ENCODE results near the gene ZSWIM6. TPM values are rescaled to one million over a fixed set of nuclear protein-coding genes. Genes with fewer than 3 reads are reported as not detected.
A peak's percentile ranks its signal among the peaks of the same experiment; 100 is the strongest.

ZSWIM6 gene
- polyA plus RNA-seq (2011; rRNA removed) (11.1 and 11.8 TPM in 2 replicates), polyA minus RNA-seq (2011; rRNA and poly(A)+ RNA removed) (22.9 and 28.0 TPM in 2 replicates)

DNA sequence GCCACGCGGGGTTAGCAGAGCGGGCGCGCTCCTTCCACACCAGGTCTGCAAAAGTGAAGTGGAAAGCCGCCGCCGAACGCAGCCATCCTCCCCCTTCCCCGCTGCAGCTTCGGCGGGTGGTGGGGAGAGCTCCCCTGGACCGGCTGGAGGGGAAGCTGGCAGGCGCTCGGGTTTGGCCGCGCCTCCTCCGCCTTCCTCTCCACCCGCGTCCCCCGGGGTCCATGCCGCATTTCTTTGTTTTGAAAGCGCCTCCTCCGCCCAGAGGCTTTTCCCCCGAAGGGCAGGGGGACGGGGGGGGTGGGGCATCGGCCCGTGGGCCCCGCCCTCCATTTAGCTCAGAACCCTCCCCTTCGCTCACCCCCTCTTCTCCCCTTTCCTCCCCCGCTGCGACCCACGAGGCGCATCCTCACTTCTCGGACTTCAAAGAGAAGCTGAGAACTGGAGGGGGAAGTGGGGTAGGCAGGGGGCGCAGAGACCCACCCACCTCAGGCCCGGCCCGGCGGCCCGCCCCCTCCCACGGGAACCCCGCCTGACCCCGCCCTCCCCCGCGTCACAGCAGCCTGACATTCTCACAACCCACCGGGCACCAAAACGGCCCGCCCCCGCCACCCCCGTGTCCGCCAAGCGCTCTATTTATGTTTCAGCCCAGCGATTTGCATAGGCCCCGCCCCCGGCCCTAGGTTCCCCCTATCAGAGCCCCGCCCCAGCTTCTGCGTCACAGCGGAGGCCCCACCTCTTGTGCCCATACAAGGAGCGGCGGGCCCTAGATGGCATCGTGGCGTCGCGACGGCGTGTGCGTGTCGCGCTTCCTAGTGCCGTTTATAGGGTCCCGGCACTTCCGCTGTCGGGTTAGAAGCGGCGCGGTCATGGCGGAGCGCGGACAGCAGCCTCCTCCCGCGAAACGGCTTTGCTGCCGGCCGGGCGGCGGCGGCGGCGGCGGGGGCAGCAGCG, at the start of gene ZSWIM6:
ZSWIM6 (plus strand) TSS at position 852 of the 951 bp plus-strand sequence; CDS start at position 867, 15 bp downstream.
- peak within 1 kb of the TSS; percentile 79 for H3K4me3 ChIP-seq (ENCODE audit: low read depth, low read length)
- CTCF ChIA-PET = interaction anchor here (0.5 to 2.3 kb wide), 10 partner anchors 11 to 322 kb away, joined by 3 to 6 read pairs (median 4); no protein-coding TSS in a partner anchor
- DNase-seq (ENCODE audit: low read depth) = peak; percentile 92
- POLR2A ChIA-PET = interaction anchor here (0.6 to 0.8 kb wide), 6 partner anchors 28 to 327 kb away, joined by 3 to 7 read pairs (median 4); no protein-coding TSS in a partner anchor
- H3K36me3 ChIP-seq (ENCODE audit: control insufficient read depth, insufficient read depth, low read length) = no peaks in the 10 kb centered on the region
- no peaks in the 10 kb centered on the region for H3K27me3 ChIP-seq (ENCODE audit: control insufficient read depth, insufficient read depth, low read length)
- TF ChIP-seq, protein P1, sequence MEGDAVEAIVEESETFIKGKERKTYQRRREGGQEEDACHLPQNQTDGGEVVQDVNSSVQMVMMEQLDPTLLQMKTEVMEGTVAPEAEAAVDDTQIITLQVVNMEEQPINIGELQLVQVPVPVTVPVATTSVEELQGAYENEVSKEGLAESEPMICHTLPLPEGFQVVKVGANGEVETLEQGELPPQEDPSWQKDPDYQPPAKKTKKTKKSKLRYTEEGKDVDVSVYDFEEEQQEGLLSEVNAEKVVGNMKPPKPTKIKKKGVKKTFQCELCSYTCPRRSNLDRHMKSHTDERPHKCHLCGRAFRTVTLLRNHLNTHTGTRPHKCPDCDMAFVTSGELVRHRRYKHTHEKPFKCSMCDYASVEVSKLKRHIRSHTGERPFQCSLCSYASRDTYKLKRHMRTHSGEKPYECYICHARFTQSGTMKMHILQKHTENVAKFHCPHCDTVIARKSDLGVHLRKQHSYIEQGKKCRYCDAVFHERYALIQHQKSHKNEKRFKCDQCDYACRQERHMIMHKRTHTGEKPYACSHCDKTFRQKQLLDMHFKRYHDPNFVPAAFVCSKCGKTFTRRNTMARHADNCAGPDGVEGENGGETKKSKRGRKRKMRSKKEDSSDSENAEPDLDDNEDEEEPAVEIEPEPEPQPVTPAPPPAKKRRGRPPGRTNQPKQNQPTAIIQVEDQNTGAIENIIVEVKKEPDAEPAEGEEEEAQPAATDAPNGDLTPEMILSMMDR (IDR thresholded peaks at IDR 0.05; ENCODE audit: insufficient read depth, low read depth, low read length) = no peak

DNA sequence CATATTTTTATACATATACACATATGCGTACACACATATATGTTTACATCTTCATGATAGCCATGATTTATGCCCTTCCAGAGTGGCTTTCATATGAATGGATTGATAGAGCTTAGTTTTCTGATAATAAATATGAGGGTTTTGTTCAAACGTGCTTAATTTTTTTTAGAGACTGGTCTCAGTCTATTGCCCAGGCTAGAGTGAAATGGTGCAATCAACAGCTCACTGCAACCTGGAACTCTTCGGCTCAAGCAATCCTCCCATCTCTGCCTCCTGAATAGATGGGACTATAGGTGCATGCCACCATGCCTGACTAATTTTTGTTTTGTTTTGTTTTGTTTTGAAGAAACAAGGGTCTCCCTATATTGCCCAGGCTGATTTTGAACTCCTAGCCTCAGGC, 48.6 kb upstream of the ZSWIM6 start:
- TF ChIP-seq, protein P1 (IDR thresholded peaks at IDR 0.05; ENCODE audit: insufficient read depth, low read depth, low read length) = no peak
- no peaks in the 10 kb centered on the region for H3K27me3 ChIP-seq (ENCODE audit: control insufficient read depth, insufficient read depth, low read length)
- DNase-seq (ENCODE audit: low read depth) = no peak
- no peak overlapping the region for H3K4me3 ChIP-seq (ENCODE audit: low read depth, low read length)
- ChIA-PET CTCF (no interaction called here), POLR2A (no interaction called here)
- H3K36me3 ChIP-seq (ENCODE audit: control insufficient read depth, insufficient read depth, low read length) = no peaks in the 10 kb centered on the region

DNA sequence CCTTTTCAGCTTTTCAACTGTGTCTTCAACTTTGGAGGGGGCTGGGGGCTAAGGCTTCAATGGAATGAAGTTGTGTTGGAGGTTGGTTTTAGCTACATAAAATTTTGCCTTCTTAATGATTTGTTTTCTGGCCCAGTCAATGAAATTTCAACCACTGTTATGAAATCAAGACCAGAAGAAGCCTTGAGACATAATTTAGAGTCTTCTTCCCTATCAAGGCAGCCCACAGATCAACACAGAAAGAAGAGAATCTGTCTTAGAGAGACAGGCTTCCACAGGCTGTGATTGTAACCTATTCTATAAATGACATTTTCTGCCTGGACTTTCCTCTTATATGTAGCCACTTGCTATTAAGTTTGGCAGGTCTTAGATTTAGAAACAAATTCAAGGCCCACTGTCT, 46.5 kb upstream of the ZSWIM6 start:
- Histone ChIP-seq H3K36me3 (ENCODE audit: control insufficient read depth, insufficient read depth, low read length) (no peaks in the 10 kb centered on the region), H3K27me3 (ENCODE audit: control insufficient read depth, insufficient read depth, low read length) (no peaks in the 10 kb centered on the region), H3K4me3 (ENCODE audit: low read depth, low read length) (no peak overlapping the region)
- CTCF ChIA-PET = no interaction called here
- POLR2A ChIA-PET = no interaction called here
- no peak for DNase-seq (ENCODE audit: low read depth)
- TF ChIP-seq, protein P1 (IDR thresholded peaks at IDR 0.05; ENCODE audit: insufficient read depth, low read depth, low read length) = no peak

DNA sequence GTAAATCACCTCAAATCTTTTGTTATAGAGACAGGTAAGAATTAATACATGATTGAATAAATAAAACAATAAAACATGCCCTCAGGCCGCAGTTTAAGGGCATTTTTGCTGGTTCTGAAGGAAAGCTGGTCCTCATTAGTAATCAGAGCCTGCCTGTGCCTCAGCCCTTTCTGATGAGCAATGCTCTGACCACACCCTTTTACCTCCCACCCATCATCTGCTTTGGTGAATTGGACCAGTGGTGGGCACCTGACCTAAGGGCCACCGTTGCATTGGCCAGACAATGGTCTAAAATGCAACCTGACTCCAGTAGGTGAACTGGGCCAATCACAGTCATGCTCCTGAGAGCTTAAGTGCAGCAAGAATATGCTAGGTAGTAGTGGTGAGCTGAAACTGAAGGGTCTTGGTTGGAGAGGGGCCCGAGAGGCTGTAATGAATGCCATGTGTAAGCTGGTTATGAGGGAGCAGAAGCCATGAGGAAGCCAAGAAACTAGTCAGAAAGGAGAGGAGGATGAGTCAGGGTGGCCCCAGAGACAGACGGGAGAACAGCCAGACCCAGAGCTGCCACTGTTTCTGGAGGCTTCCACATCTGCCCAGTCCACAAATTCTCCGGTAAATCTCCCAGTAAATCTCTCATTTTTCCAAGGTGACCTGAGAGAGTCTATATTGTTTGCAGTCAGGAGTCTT, 45.5 kb upstream of the ZSWIM6 start:
- Histone ChIP-seq H3K4me3 (ENCODE audit: low read depth, low read length) (no peak overlapping the region), H3K36me3 (ENCODE audit: control insufficient read depth, insufficient read depth, low read length) (no peaks in the 10 kb centered on the region), H3K27me3 (ENCODE audit: control insufficient read depth, insufficient read depth, low read length) (no peaks in the 10 kb centered on the region)
- CTCF ChIA-PET = interaction anchor here (0.7 to 0.8 kb wide), 2 partner anchors 9 to 328 kb away, joined by 4 read pairs; no protein-coding TSS in a partner anchor
- no peak for DNase-seq (ENCODE audit: low read depth)
- POLR2A ChIA-PET = no interaction called here
- TF ChIP-seq, protein P1 (IDR thresholded peaks at IDR 0.05; ENCODE audit: insufficient read depth, low read depth, low read length) = no peak

DNA sequence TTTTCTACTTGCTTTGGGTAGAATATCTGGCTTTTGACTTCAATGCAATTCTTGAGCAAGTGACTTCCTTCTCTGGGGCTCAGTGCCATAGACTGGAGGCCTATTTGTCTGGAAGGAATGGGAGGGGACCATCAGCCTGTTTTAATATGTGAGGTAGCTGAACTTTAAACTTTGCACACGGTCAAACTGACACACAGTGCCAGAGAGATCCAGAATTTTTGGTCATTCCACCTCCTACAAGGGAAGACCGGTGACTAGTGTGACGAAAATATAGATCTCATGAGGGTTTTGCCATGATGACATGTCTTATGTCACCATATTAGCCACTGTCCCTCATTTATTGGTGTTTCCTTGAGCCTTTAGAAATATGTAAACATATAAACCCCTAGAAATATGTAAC, 44.6 kb upstream of the ZSWIM6 start:
- no peak for DNase-seq (ENCODE audit: low read depth)
- H3K4me3 ChIP-seq (ENCODE audit: low read depth, low read length) = no peak overlapping the region
- TF ChIP-seq, protein P1 (IDR thresholded peaks at IDR 0.05; ENCODE audit: insufficient read depth, low read depth, low read length) = no peak
- H3K36me3 ChIP-seq (ENCODE audit: control insufficient read depth, insufficient read depth, low read length) = no peaks in the 10 kb centered on the region
- CTCF ChIA-PET = interaction anchor here (0.7 to 1.2 kb wide), 3 partner anchors 10 to 329 kb away, joined by 3 to 4 read pairs (median 3); no protein-coding TSS in a partner anchor
- H3K27me3 ChIP-seq (ENCODE audit: control insufficient read depth, insufficient read depth, low read length) = no peaks in the 10 kb centered on the region
- POLR2A ChIA-PET = no interaction called here

Data from BJ (cell line).